PC-3 (cell line): ENCODE results near the gene MLYCD.

Source experiments
- EZH2 ChIP-seq: fragments of 300-600 bp; sonication (generic); IDR thresholded peaks from one replicate; pipeline ENCODE4 v1.6.1; 2017; ENCODE audit warnings: antibody characterized with exemption, mild to moderate bottlenecking, low read length; ENCODE audit not compliant: unreplicated experiment
- EZH2phosphoT487 ChIP-seq: fragments of 300-600 bp; sonication (generic); IDR thresholded peaks from 2 replicates; pipeline ENCODE4 v1.6.1; 2018; ENCODE audit warnings: mild to moderate bottlenecking, antibody characterized with exemption, low read length, borderline replicate concordance
- TF ChIP-seq, protein P1 (sequence below): fragments of 300-600 bp; sonication (generic); conservative IDR thresholded peaks from 2 replicates; pipeline ENCODE4 v1.5.1; 2017; ENCODE audit warnings: antibody characterized with exemption, low read depth, mild to moderate bottlenecking, low read length

- TF ChIP-seq EZH2 (no peak), EZH2phosphoT487 (no peak)
- TF ChIP-seq, protein P1, sequence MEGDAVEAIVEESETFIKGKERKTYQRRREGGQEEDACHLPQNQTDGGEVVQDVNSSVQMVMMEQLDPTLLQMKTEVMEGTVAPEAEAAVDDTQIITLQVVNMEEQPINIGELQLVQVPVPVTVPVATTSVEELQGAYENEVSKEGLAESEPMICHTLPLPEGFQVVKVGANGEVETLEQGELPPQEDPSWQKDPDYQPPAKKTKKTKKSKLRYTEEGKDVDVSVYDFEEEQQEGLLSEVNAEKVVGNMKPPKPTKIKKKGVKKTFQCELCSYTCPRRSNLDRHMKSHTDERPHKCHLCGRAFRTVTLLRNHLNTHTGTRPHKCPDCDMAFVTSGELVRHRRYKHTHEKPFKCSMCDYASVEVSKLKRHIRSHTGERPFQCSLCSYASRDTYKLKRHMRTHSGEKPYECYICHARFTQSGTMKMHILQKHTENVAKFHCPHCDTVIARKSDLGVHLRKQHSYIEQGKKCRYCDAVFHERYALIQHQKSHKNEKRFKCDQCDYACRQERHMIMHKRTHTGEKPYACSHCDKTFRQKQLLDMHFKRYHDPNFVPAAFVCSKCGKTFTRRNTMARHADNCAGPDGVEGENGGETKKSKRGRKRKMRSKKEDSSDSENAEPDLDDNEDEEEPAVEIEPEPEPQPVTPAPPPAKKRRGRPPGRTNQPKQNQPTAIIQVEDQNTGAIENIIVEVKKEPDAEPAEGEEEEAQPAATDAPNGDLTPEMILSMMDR = no peak
Measured at GRCh38 chr16:83929811-83930555, 31.1 kb downstream of the MLYCD start.
